Measurements from ENCODE around the gene EDAR. TPM values are rescaled to one million over a fixed set of nuclear protein-coding genes. Genes with fewer than 3 reads are reported as not detected.
A peak's percentile ranks its signal among the peaks of the same experiment; 100 is the strongest.

EDAR gene
- total and polyA plus RNA-seq, 7 donors: under 0.01 to 0.87 TPM; not detected in 5

- Histone ChIP-seq H3K9me3 (peaks cover 0 to 8% (median 0%) of the 10 kb centered on the region in 4 donors), H3K36me3 (no peaks in the 10 kb centered on the region), H3K27me3 (no peaks in the 10 kb centered on the region), H3K27ac (no peak overlapping the region), H3K4me3 (no peak overlapping the region), H3K4me1 (no peaks in the 10 kb centered on the region)
- intact Hi-C loops (cut with DNase I): no loop called here
- no peak for DNase-seq
- 96 to 97% methylated on average over 1 of the region's 1 CpG for WGBS, 2 donors
- TF ChIP-seq CTCF (IDR thresholded peaks at IDR 0.05) (no peak), POLR2AphosphoS5 (IDR thresholded peaks at IDR 0.05) (no peak), POLR2A (IDR thresholded peaks at IDR 0.05) (no peak), EP300 (IDR thresholded peaks at IDR 0.05) (no peak)
Observed at GRCh38 chr2:108868911-108869310, 120.1 kb downstream of the EDAR start.

GRCh38 chr2:108866041-108866440 is 123.0 kb downstream of the EDAR start:
- no peaks in the 10 kb centered on the region for H3K4me1 ChIP-seq
- H3K9me3 ChIP-seq: peaks cover 0 to 8% (median 0%) of the 10 kb centered on the region in 4 donors
- no peak for DNase-seq
- no peaks in the 10 kb centered on the region for H3K27me3 ChIP-seq
- no peak overlapping the region for H3K4me3 ChIP-seq
- no peaks in the 10 kb centered on the region for H3K36me3 ChIP-seq
- intact Hi-C loops (cut with DNase I): no loop called here
- TF ChIP-seq CTCF (IDR thresholded peaks at IDR 0.05): no peak
- TF ChIP-seq POLR2A (IDR thresholded peaks at IDR 0.05): no peak
- TF ChIP-seq POLR2AphosphoS5 (IDR thresholded peaks at IDR 0.05): no peak
- TF ChIP-seq EP300 (IDR thresholded peaks at IDR 0.05): no peak
- no peak overlapping the region for H3K27ac ChIP-seq

GRCh38 chr2:108858894-108859293 is 130.1 kb downstream of the EDAR start:
- no peak overlapping the region for H3K4me3 ChIP-seq
- DNase-seq: no peak
- no peaks in the 10 kb centered on the region for H3K27me3 ChIP-seq
- 80 to 98% methylated on average over 3 of the region's 3 CpGs for WGBS, 2 donors
- intact Hi-C loops (cut with DNase I): loop anchor here (5.0 to 10.0 kb wide), 3 partner anchors 86 to 656 kb away; partner anchors contain the start of gene EDAR
- no peak overlapping the region for H3K27ac ChIP-seq
- no peaks in the 10 kb centered on the region for H3K9me3 ChIP-seq
- no peaks in the 10 kb centered on the region for H3K36me3 ChIP-seq
- no peaks in the 10 kb centered on the region for H3K4me1 ChIP-seq
- TF ChIP-seq POLR2AphosphoS5 (IDR thresholded peaks at IDR 0.05) (no peak), POLR2A (IDR thresholded peaks at IDR 0.05) (no peak), EP300 (IDR thresholded peaks at IDR 0.05) (no peak), CTCF (IDR thresholded peaks at IDR 0.05) (no peak)

GRCh38 chr2:108855194-108855593 is 133.8 kb downstream of the EDAR start:
- H3K36me3 ChIP-seq: no peaks in the 10 kb centered on the region
- H3K9me3 ChIP-seq: peaks cover 0 to 3% (median 0%) of the 10 kb centered on the region in 4 donors
- H3K4me3 ChIP-seq: no peak overlapping the region
- H3K27me3 ChIP-seq: no peaks in the 10 kb centered on the region
- H3K27ac ChIP-seq: no peak overlapping the region
- TF ChIP-seq CTCF (IDR thresholded peaks at IDR 0.05) (peak in 1 of 4 experiments; percentile 14), POLR2A (IDR thresholded peaks at IDR 0.05) (no peak)
- H3K4me1 ChIP-seq: no peaks in the 10 kb centered on the region
- no peak for DNase-seq
- 14 to 37% methylated on average over 1 of the region's 1 CpG for WGBS, 2 donors
- intact Hi-C loops (cut with DNase I): loop anchor here (5.0 to 10.0 kb wide), 3 partner anchors 90 to 660 kb away; partner anchors contain the start of gene EDAR

- intact Hi-C loops (cut with DNase I): loop anchor here (10.0 kb wide), 2 partner anchors 90 to 660 kb away; no protein-coding TSS in a partner anchor
- H3K36me3 ChIP-seq: no peaks in the 10 kb centered on the region
- TF ChIP-seq EP300 (IDR thresholded peaks at IDR 0.05) (no peak), POLR2AphosphoS5 (IDR thresholded peaks at IDR 0.05) (no peak), CTCF (IDR thresholded peaks at IDR 0.05) (no peak), POLR2A (IDR thresholded peaks at IDR 0.05) (no peak)
- WGBS, 2 donors: 60 to 86% methylated on average over 1 of the region's 1 CpG
- H3K27me3 ChIP-seq: no peaks in the 10 kb centered on the region
- H3K9me3 ChIP-seq: peaks cover 0 to 3% (median 0%) of the 10 kb centered on the region in 4 donors
- no peak overlapping the region for H3K27ac ChIP-seq
- no peaks in the 10 kb centered on the region for H3K4me1 ChIP-seq
- H3K4me3 ChIP-seq: no peak overlapping the region
- DNase-seq: no peak
Observed at GRCh38 chr2:108854484-108854883, 134.5 kb downstream of the EDAR start.

Data from sigmoid colon (tissue), 7 donors.